OCI-LY7 (cell line): ENCODE data around the gene DDX55. TPM values are rescaled to one million over a fixed set of nuclear protein-coding genes. Genes with fewer than 3 reads are reported as not detected.
"Not testable (repeated sequence)": the region's sequence is repeated elsewhere in the genome, so short reads cannot be mapped to it uniquely, and the experiment has no call there.

Source experiments
- Bru-seq: library from RNA; stranded (reverse); fragments of 400-500 nt; gene quantifications from one replicate; lab custom pipeline; 2021; lab: Mats Ljungman, UMichigan
- BruChase-seq, 2 experiments: library from RNA; stranded (reverse); fragments of 400-500 nt; gene quantifications; one replicate each; lab custom pipeline; 2021; lab: Mats Ljungman, UMichigan
- BruUV-seq: library from RNA; stranded (reverse); fragments of 400-500 nt; replicated peaks from 2 replicates; lab custom pipeline; 2021; lab: Mats Ljungman, UMichigan
- CTCF ChIA-PET: fragments of 300-600 bp; sonication (Branson Sonifier 250); formaldehyde crosslinking; loops from one replicate; lab custom pipeline; 2022; ENCODE audit warnings: antibody characterized with exemption; ENCODE audit not compliant: unreplicated experiment; lab: Charles Lee
- POLR2A ChIA-PET: fragments of 300-600 bp; sonication (Branson Sonifier 250); formaldehyde crosslinking; loops from one replicate; lab custom pipeline; 2022; ENCODE audit warnings: antibody characterized with exemption; lab: Charles Lee
- DNase-seq: peaks from one replicate; pipeline ENCODE4 v3.0.0-alpha.2; 2015; ENCODE audit warnings: low spot score
- H2AFZ ChIP-seq: fragments of 200-600 bp; sonication (generic), shearing (Covaris generic); 2 replicates; pipeline ENCODE4 v1.6.1; 2014; ENCODE audit warnings: mild to moderate bottlenecking, antibody characterized with exemption, low read length, moderate library complexity
- H3K27ac ChIP-seq: fragments of 200-600 bp; sonication (generic); 2 replicates; pipeline ENCODE4 v1.5.1; 2014; ENCODE audit warnings: mixed run types, low read depth, mild to moderate bottlenecking, moderate library complexity, low read length, inconsistent platforms; ENCODE audit not compliant: poor library complexity, severe bottlenecking
- H3K36me3 ChIP-seq: fragments of 200-600 bp; sonication (generic); 2 replicates; pipeline ENCODE4 v1.6.1; 2014; ENCODE audit warnings: mild to moderate bottlenecking, antibody characterized with exemption, low read length, moderate library complexity, mixed read lengths; ENCODE audit not compliant: insufficient read depth
- H3K4me1 ChIP-seq: fragments of 200-600 bp; sonication (generic); 2 replicates; pipeline ENCODE4 v1.5.1; 2014; ENCODE audit warnings: mild to moderate bottlenecking, low read length; ENCODE audit not compliant: insufficient read depth, poor library complexity, severe bottlenecking
- H3K4me2 ChIP-seq: fragments of 200-600 bp; sonication (generic); 2 replicates; pipeline ENCODE4 v1.6.1; 2014; ENCODE audit warnings: mild to moderate bottlenecking, low read length
- H3K4me3 ChIP-seq: fragments of 200-600 bp; sonication (generic); 2 replicates; pipeline ENCODE4 v1.5.1; 2014; ENCODE audit warnings: mild to moderate bottlenecking, low read depth, low read length; ENCODE audit not compliant: poor library complexity, severe bottlenecking
- H3K79me2 ChIP-seq: fragments of 200-600 bp; sonication (generic); 2 replicates; pipeline ENCODE4 v1.6.1; 2016; ENCODE audit warnings: low read depth, mild to moderate bottlenecking, low read length, moderate library complexity, mixed read lengths; ENCODE audit not compliant: insufficient read depth
- H3K9me2 ChIP-seq: fragments of 200-600 bp; sonication (generic); 2 replicates; pipeline ENCODE4 v1.6.1; 2016; ENCODE audit warnings: mild to moderate bottlenecking, low read length, mixed read lengths; ENCODE audit not compliant: insufficient read depth
- H3K9me3 ChIP-seq: fragments of 200-600 bp; sonication (generic); 2 replicates; pipeline ENCODE4 v1.6.1; 2014; ENCODE audit warnings: mild to moderate bottlenecking, mixed run types, low read length, mixed read lengths
- H4K20me1 ChIP-seq: fragments of 200-600 bp; sonication (generic); 2 replicates; pipeline ENCODE4 v1.6.1; 2014; ENCODE audit warnings: mild to moderate bottlenecking, antibody characterized with exemption, low read length, moderate library complexity, mixed read lengths; ENCODE audit not compliant: insufficient read depth
- CTCF ChIP-seq: fragments of 200-600 bp; sonication (generic); conservative IDR thresholded peaks from 2 replicates; pipeline ENCODE4 v1.5.1; 2014; ENCODE audit warnings: mild to moderate bottlenecking, antibody characterized with exemption, low read length, moderate library complexity, mixed read lengths
- EZH2phosphoT487 ChIP-seq: fragments of 200-600 bp; sonication (generic); IDR thresholded peaks from 2 replicates; pipeline ENCODE4 v1.6.1; 2018; ENCODE audit warnings: low read depth, borderline replicate concordance, mild to moderate bottlenecking, mixed run types, antibody characterized with exemption, low read length, moderate library complexity, mixed read lengths
- intact Hi-C: fragments of 100-400 bp; cut with micrococcal nuclease; formaldehyde crosslinking; loops from one replicate; pipeline ENCODE4 v1.10.0; 2022; ENCODE audit not compliant: unreplicated experiment
- long read RNA-seq: library from polyadenylated mRNA; stranded (forward); transcript quantifications from one replicate; pipeline ENCODE4 v2.0.0, GENCODE V29; 2022
- total RNA-seq, 2 experiments: library from RNA; depleted of rRNA in 1 of 2; stranded (reverse); fragments of >200 nt in 1 of 2; shearing (Covaris generic) in 1 of 2; gene quantifications; 2 replicates each; pipeline ENCODE4 v1.2.3, GENCODE V29; 2014 to 2022

The DDX55 gene
- total RNA-seq (2014; rRNA removed; shearing (Covaris generic)) (56.6 and 78.6 TPM in 2 replicates), total RNA-seq (2022) (44.2 and 48.7 TPM in 2 replicates), Bru-seq, nascent RNA (percentile 86 among the genes with signal in this experiment), BruChase-seq, experiment 1, labeled RNA remaining after a 6-hour chase (percentile 92 among the genes with signal in this experiment), BruChase-seq, experiment 2, labeled RNA remaining after a 2-hour chase (percentile 93 among the genes with signal in this experiment)
- long read RNA-seq, transcript DDX55-201 (14 exons, 2,654 nt): major isoform, 52 of 126 reads
- long read RNA-seq, partial matches to known transcripts: 6 of 126 reads
- long read RNA-seq, other reads (novel, unspliced or antisense): 67 of 126 reads

GRCh38 chr12:123601602-123602489 lies at the start of gene DDX55:
DDX55 (plus strand) TSS chr12:123602099; CDS start chr12:123602149, 50 bp downstream.
- ChIA-PET POLR2A (interaction anchor here (0.6 to 1.4 kb wide), 8 partner anchors 9 to 445 kb away, joined by 3 to 7 read pairs (median 3); partner anchors contain the start of genes EIF2B1 and GTF2H3), CTCF (interaction anchor here (1.0 to 1.2 kb wide), 2 partner anchors 15 to 112 kb away, joined by 3 to 4 read pairs; no protein-coding TSS in a partner anchor)
- no peaks in the 10 kb centered on the region for H3K9me2 ChIP-seq
- H3K36me3 ChIP-seq: peaks cover 63% of the 10 kb centered on the region
- H3K4me3 ChIP-seq: peak within 1 kb of the TSS; percentile 95
- H3K9me3 ChIP-seq: no peaks in the 10 kb centered on the region
- peaks cover 69% of the 10 kb centered on the region for H3K79me2 ChIP-seq
- peaks cover 36% of the 10 kb centered on the region for H3K4me1 ChIP-seq
- BruUV-seq: TSS peak; percentile 83
- H3K27ac ChIP-seq: peak within 1 kb of the TSS; percentile 76
- peak within 1 kb of the TSS; percentile 82 for H3K4me2 ChIP-seq
- peak; percentile 92 for DNase-seq
- TF ChIP-seq EZH2phosphoT487: no peak
- peak; percentile 53 for TF ChIP-seq CTCF
- no peaks in the 10 kb centered on the region for H4K20me1 ChIP-seq
- H2AFZ ChIP-seq: peak within 1 kb of the TSS; percentile 96
- intact Hi-C loops: loop anchor here (1.0 to 5.0 kb wide), 3 partner anchors 31 to 331 kb away; partner anchors contain the start of genes CDK2AP1, EIF2B1 and GTF2H3

DNA sequence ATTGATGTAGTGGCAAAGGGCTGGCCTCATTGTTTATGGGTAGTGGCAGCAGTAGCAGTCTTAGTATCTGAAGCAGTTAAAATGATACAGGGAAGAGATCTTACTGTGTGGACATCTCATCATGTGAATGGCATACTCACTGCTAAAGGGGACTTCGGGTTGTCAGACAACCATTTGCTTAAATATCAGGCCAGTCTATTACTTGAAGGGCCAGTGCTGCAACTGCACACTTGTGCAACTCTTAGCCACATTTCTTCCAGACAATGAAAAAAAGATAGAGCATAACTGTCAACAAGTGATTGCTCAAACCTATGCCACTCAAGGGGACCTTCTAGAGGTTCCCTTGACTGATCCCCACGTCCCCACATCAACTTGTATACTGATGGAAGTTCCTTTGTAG lies 47.8 kb upstream of the DDX55 start:
- BruUV-seq, H3K4me3 ChIP-seq: not testable (repeated sequence)

DNA sequence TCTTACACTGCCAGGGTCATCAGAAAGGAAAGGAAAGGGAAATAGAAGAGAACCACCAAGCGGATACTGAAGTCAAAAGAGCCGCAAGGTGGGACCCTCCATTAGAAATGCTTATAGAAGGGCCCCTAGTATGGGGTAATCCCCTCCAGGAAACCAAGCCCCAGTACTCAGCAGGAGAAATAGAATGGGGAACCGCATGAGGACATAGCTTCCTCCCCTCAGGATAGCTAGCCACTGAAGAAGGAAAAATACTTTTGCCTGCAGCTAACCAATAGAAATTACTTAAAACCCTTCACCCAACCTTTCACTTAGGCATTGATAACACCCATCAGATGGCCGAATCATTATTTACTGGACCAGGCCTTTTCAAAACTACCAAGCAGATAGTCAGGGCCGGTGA lies 47.1 kb upstream of the DDX55 start:
- CTCF ChIA-PET, H3K36me3 ChIP-seq, H3K4me2 ChIP-seq, H3K4me3 ChIP-seq, H3K27ac ChIP-seq, H4K20me1 ChIP-seq, H3K79me2 ChIP-seq, intact Hi-C loops, H2AFZ ChIP-seq, H3K9me2 ChIP-seq, H3K4me1 ChIP-seq, DNase-seq, H3K9me3 ChIP-seq, POLR2A ChIA-PET, BruUV-seq: not testable (repeated sequence)

More for the DNA sequence above, 47.8 kb upstream of the DDX55 start:
- H3K36me3 ChIP-seq, DNase-seq, H3K4me1 ChIP-seq, H3K9me2 ChIP-seq, H4K20me1 ChIP-seq, H3K27ac ChIP-seq, H3K9me3 ChIP-seq, H2AFZ ChIP-seq, POLR2A ChIA-PET, CTCF ChIA-PET, intact Hi-C loops, H3K4me2 ChIP-seq, H3K79me2 ChIP-seq: not testable (repeated sequence)

DNA sequence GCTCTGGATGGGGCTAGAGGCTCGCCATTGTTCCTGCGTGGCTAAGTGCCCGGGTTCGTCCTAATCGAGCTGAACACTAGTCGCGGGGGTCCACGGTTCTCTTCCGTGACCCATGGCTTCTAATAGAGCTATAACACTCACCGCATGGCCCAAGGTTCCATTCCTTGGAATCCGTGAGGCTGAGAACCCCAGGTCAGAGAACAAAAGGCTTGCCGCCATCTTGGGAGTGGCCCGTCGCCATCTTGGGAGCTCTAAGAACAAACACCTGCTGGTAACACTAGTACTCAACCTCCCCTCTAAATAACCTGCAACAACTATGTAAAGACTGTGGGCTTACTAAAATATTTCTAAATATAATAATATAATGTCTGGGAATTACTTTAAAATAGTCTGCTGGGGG lies 43.4 kb upstream of the DDX55 start:
- H3K4me1 ChIP-seq, intact Hi-C loops, H2AFZ ChIP-seq, H3K9me3 ChIP-seq, H4K20me1 ChIP-seq, H3K27ac ChIP-seq, H3K4me2 ChIP-seq, DNase-seq, CTCF ChIA-PET, H3K4me3 ChIP-seq, H3K9me2 ChIP-seq, H3K79me2 ChIP-seq, H3K36me3 ChIP-seq, BruUV-seq: not testable (repeated sequence)
- POLR2A ChIA-PET: interaction anchor here (0.6 kb wide), 1 partner anchor 352 kb away, joined by 4 read pairs; no protein-coding TSS in a partner anchor
